ENCODE data around the gene RFX5.

RFX5 gene

GRCh38 chr1:151315565-151316235 lies 31.4 kb downstream of the RFX5 start:
- no peak for DNase-seq

GRCh38 chr1:151314137-151314875 lies 32.7 kb downstream of the RFX5 start:
- no peak for DNase-seq

GRCh38 chr1:151313501-151313900 lies 33.6 kb downstream of the RFX5 start:
- no peak for DNase-seq

- DNase-seq: no peak
Observed at GRCh38 chr1:151312826-151313225, 34.2 kb downstream of the RFX5 start.

GRCh38 chr1:151312411-151312810 lies 34.6 kb downstream of the RFX5 start:
- DNase-seq: no peak

GRCh38 chr1:151311589-151312331 lies 35.3 kb downstream of the RFX5 start:
- DNase-seq: peak; percentile 39

- DNase-seq: no peak
Observed at GRCh38 chr1:151311011-151311410, 36.0 kb downstream of the RFX5 start.

- DNase-seq: no peak
Observed at GRCh38 chr1:151309811-151310323, 37.2 kb downstream of the RFX5 start.

- no peak for DNase-seq
Observed at GRCh38 chr1:151294742-151295462, 52.1 kb downstream of the RFX5 start.

GRCh38 chr1:151293093-151293492 lies 54.0 kb downstream of the RFX5 start:
- no peak for DNase-seq

- no peak for DNase-seq
Observed at GRCh38 chr1:151292207-151293030, 54.6 kb downstream of the RFX5 start.

- DNase-seq: no peak
Observed at GRCh38 chr1:151290709-151291303, 56.2 kb downstream of the RFX5 start.
